GM12878 (cell line): ENCODE data around the gene POLN. TPM values are rescaled to one million over a fixed set of nuclear protein-coding genes. Genes with fewer than 3 reads are reported as not detected.
A peak's percentile ranks its signal among the peaks of the same experiment; 100 is the strongest.

Experiments used
- ATAC-seq: fragments of 200-7000 bp; cut with Tn5 transposase; 3 replicates; pipeline ENCODE4 v1.9.1; 2020; ENCODE audit warnings: mild to moderate bottlenecking, moderate library complexity
- BruUV-seq: library from RNA; stranded (reverse); fragments of 400-500 nt; replicated peaks from 2 replicates; lab custom pipeline; 2021; lab: Mats Ljungman, UMichigan
- CTCF ChIA-PET: fragments of 300-600 bp; sonication (Branson Sonifier 250); formaldehyde crosslinking; extraction: SDS; loops from one replicate; lab custom pipeline; 2021; ENCODE audit warnings: inconsistent platforms; lab: Yijun Ruan, JAX
- POLR2A ChIA-PET: fragments of 350-600 bp; formaldehyde crosslinking; extraction: SDS; loops from one replicate; lab custom pipeline; 2021; ENCODE audit warnings: inconsistent platforms; lab: Charles Lee
- RAD21 ChIA-PET: fragments of 300-600 bp; sonication (Branson Sonifier 250); formaldehyde crosslinking; loops from one replicate; lab custom pipeline; 2023; ENCODE audit warnings: antibody characterized with exemption; ENCODE audit not compliant: unreplicated experiment; lab: Charles Lee
- SMC1A ChIA-PET: fragments of 300-600 bp; sonication (Branson Sonifier 250); formaldehyde crosslinking; loops from one replicate; lab custom pipeline; 2023; ENCODE audit not compliant: unreplicated experiment, uncharacterized antibody; lab: Charles Lee
- DNase-seq: peaks from one replicate; pipeline ENCODE4 v3.0.0-alpha.2; 2011; ENCODE audit warnings: low read depth, low spot score
- FAIRE-seq: peaks from 3 replicates; lab custom pipeline; 2011; peaks lifted over from hg19 to GRCh38; lab: Jason Lieb, UNC
- H2AFZ ChIP-seq: 2 replicates; pipeline ENCODE4 v1.6.0; 2011; ENCODE audit warnings: low read depth, low read length, control low read depth; ENCODE audit not compliant: control insufficient read depth
- H3K27ac ChIP-seq: 2 replicates; pipeline ENCODE4 v1.5.1; 2011; ENCODE audit warnings: control low read depth; ENCODE audit not compliant: control insufficient read depth, insufficient read depth
- H3K27me3 ChIP-seq, 2 experiments: replicated peaks in 1 of 2; 2 replicates each; pipeline versions ENCODE4 v1.6.0 to v1.6.1; 2011; ENCODE audit warnings: low read length in 1 of 2; ENCODE audit not compliant: control insufficient read depth in 2 of 2, insufficient read depth in 2 of 2
- H3K36me3 ChIP-seq, 2 experiments: 2 replicates each; pipeline ENCODE4 v1.5.1; 2011; ENCODE audit warnings: low read length in 1 of 2; ENCODE audit not compliant: control insufficient read depth in 2 of 2, insufficient read depth in 2 of 2
- H3K4me1 ChIP-seq: 2 replicates; pipeline ENCODE4 v1.6.1; 2011; ENCODE audit warnings: mild to moderate bottlenecking, low read length, moderate library complexity, mixed read lengths; ENCODE audit not compliant: control insufficient read depth, insufficient read depth
- H3K4me2 ChIP-seq: 2 replicates; pipeline ENCODE4 v1.6.0; 2011; ENCODE audit warnings: control low read depth; ENCODE audit not compliant: control insufficient read depth, insufficient read depth
- H3K4me3 ChIP-seq: fragments of 200-600 bp; sonication (generic); 2 replicates; pipeline ENCODE4 v1.5.1; 2016
- H3K79me2 ChIP-seq: 2 replicates; pipeline ENCODE4 v1.6.0; 2011; ENCODE audit warnings: low read length; ENCODE audit not compliant: control insufficient read depth, insufficient read depth
- H3K9ac ChIP-seq: 2 replicates; pipeline ENCODE4 v1.8.0; 2011; ENCODE audit warnings: low read length, control low read depth, mixed read lengths; ENCODE audit not compliant: control insufficient read depth, insufficient read depth
- H3K9me3 ChIP-seq: replicated peaks from 3 replicates; pipeline ENCODE4 v1.5.1; 2011; ENCODE audit warnings: mild to moderate bottlenecking, low read length; ENCODE audit not compliant: control insufficient read depth, insufficient read depth
- H4K20me1 ChIP-seq: 2 replicates; pipeline ENCODE4 v1.6.0; 2011; ENCODE audit not compliant: control insufficient read depth, insufficient read depth
- FOXM1 ChIP-seq: IDR thresholded peaks from 2 replicates; pipeline ENCODE4 v1.6.1; 2012; ENCODE audit warnings: low read depth, mild to moderate bottlenecking, inconsistent platforms, low read length, moderate library complexity
- GABPA ChIP-seq: IDR thresholded peaks from 2 replicates; pipeline ENCODE4 v1.6.1; 2014; ENCODE audit warnings: antibody characterized with exemption, low read depth, mild to moderate bottlenecking, inconsistent platforms
- HDAC6 ChIP-seq: fragments of 200-600 bp; sonication (generic); IDR thresholded peaks from one replicate; pipeline ENCODE4 v1.8.0; 2017; ENCODE audit warnings: antibody characterized with exemption; ENCODE audit not compliant: unreplicated experiment
- HDGF ChIP-seq: fragments of 450-650 bp; IDR thresholded peaks from 2 replicates; pipeline ENCODE4 v1.6.1; 2016; ENCODE audit warnings: antibody characterized with exemption
- MTA3 ChIP-seq: IDR thresholded peaks from 2 replicates; pipeline ENCODE4 v1.6.1; 2012; ENCODE audit warnings: low read length, inconsistent platforms, borderline replicate concordance
- NKRF ChIP-seq: fragments of 450-650 bp; conservative IDR thresholded peaks from 2 replicates; pipeline ENCODE4 v1.6.1; 2017; ENCODE audit warnings: mild to moderate bottlenecking, moderate library complexity
- PAX8 ChIP-seq: fragments of 450-650 bp; IDR thresholded peaks from 2 replicates; pipeline ENCODE4 v1.6.1; 2017; ENCODE audit warnings: mild to moderate bottlenecking, moderate library complexity
- RELA ChIP-seq: fragments of 450-650 bp; IDR thresholded peaks from 2 replicates; pipeline ENCODE4 v1.8.0; 2014; ENCODE audit warnings: borderline replicate concordance; ENCODE audit not compliant: partially characterized antibody
- RFX5 ChIP-seq: IDR thresholded peaks from 2 replicates; pipeline ENCODE4 v1.6.1; 2011; ENCODE audit warnings: low read depth, low read length, improper control_type of control experiment
- SMAD1 ChIP-seq: fragments of 450-650 bp; IDR thresholded peaks from 2 replicates; pipeline ENCODE4 v1.6.1; 2018; ENCODE audit warnings: mild to moderate bottlenecking, low read depth; ENCODE audit not compliant: partially characterized antibody
- SMAD5 ChIP-seq: IDR thresholded peaks from 2 replicates; pipeline ENCODE4 v1.6.1; 2016; ENCODE audit warnings: antibody characterized with exemption, low read depth
- USF1 ChIP-seq: IDR thresholded peaks from 2 replicates; pipeline ENCODE4 v1.6.1; 2011; ENCODE audit warnings: borderline replicate concordance, low read depth, mild to moderate bottlenecking, moderate library complexity, mixed read lengths, low read length; ENCODE audit not compliant: insufficient read depth; ENCODE audit errors: extremely low read length
- ZBTB40 ChIP-seq: fragments of 450-650 bp; IDR thresholded peaks from 2 replicates; pipeline ENCODE4 v1.6.1; 2016; ENCODE audit warnings: mild to moderate bottlenecking, moderate library complexity, borderline replicate concordance
- ZNF207 ChIP-seq: fragments of 450-650 bp; IDR thresholded peaks from 2 replicates; pipeline ENCODE4 v1.6.1; 2014; ENCODE audit warnings: antibody characterized with exemption, mild to moderate bottlenecking, borderline replicate concordance
- ZNF217 ChIP-seq: fragments of 450-650 bp; IDR thresholded peaks from 2 replicates; pipeline ENCODE4 v1.6.1; 2017; ENCODE audit warnings: antibody characterized with exemption, mild to moderate bottlenecking
- WGBS: methylation state at CpG from one replicate; pipeline ENCODE4 v1.1.6; 2016; ENCODE audit warnings: low lambda C conversion rate; ENCODE audit not compliant: insufficient replicate concordance, insufficient coverage; ENCODE audit errors: missing lambda C conversion rate; 5-methylcytosine and 5-hydroxymethylcytosine counted together
- in situ Hi-C: fragments of 300-500 bp; cut with MboI; formaldehyde crosslinking; loops from 9 replicates; pipeline ENCODE4 v1.14.3; 2018; ENCODE audit warnings: mixed read lengths
- intact Hi-C: fragments of 100-400 bp; cut with micrococcal nuclease; formaldehyde crosslinking; loops from one replicate; pipeline ENCODE4 v1.14.2; 2022; ENCODE audit not compliant: unreplicated experiment
- polyA plus RNA-seq, 11 experiments: library from polyadenylated mRNA; depleted of rRNA in 4 of 11; unstranded in 6 of 11; stranded (reverse) in 5 of 11; fragments of >200 nt; fragmentation: Nextera tagmentation in 4 of 11; fragmentation: Illumina TruSeq in 1 of 11; extraction: Ambion mirVana in 4 of 11; extraction: Trizol in 1 of 11; gene quantifications; 1 replicate in 1 of 11; 2 replicates in 10 of 11; pipeline versions ENCODE4 v1.2.1 to v1.2.3, GENCODE V29; 2011 to 2016; ENCODE audit warnings: inconsistent platforms in 2 of 11, missing spikeins in 2 of 11, low read depth in 1 of 11
- total RNA-seq, 4 experiments: library from RNA; depleted of rRNA in 3 of 4; stranded (reverse); fragments of >200 nt in 3 of 4; fragmentation: Illumina TruSeq in 1 of 4; extraction: Trizol in 1 of 4; gene quantifications; 2 replicates each; pipeline versions ENCODE4 v1.2.1 to v1.2.3, GENCODE V29; 2013 to 2021

Gene POLN
- total and polyA plus RNA-seq, 10 of the 15 experiments (the other 5 are each of a cell fraction or from before 2014, with no cell fraction given): 0.09 to 2.0 (median 0.95) TPM; not detected in 1

GRCh38 chr4:2043396-2044118 lies 198.4 kb downstream of the POLN start (continued):
- TF ChIP-seq ZBTB40 (no peak), ZNF217 (no peak), HDAC6 (no peak), USF1 (no peak)

GRCh38 chr4:2042947-2043395 lies 198.9 kb downstream of the POLN start:
- intact Hi-C loops: no loop called here
- ChIA-PET POLR2A (no interaction called here), RAD21 (no interaction called here), CTCF (no interaction called here), SMC1A (no interaction called here)
- H3K9me3 ChIP-seq: no peaks in the 10 kb centered on the region
- in situ Hi-C loops: no loop called here
- H3K9ac ChIP-seq: no peak overlapping the region
- peak overlapping the region; percentile 64; the same call in 1 of the 2 replicates for H3K4me3 ChIP-seq
- H3K27ac ChIP-seq: no peak overlapping the region
- no peaks in the 10 kb centered on the region for H3K79me2 ChIP-seq
- BruUV-seq: no TSS peak
- ATAC-seq (no peak), DNase-seq (no peak)
- H3K4me1 ChIP-seq: peaks cover 8% of the 10 kb centered on the region; the same call in 1 of the 2 replicates
- TF ChIP-seq NKRF: no peak
- no peak for TF ChIP-seq SMAD1
- no peak for TF ChIP-seq MTA3
- no peak for TF ChIP-seq ZNF207
- TF ChIP-seq HDGF: no peak
- TF ChIP-seq RFX5: no peak
- no peak for TF ChIP-seq FOXM1
- no peak for TF ChIP-seq PAX8
- TF ChIP-seq RELA: no peak
- no peak for TF ChIP-seq GABPA
- TF ChIP-seq SMAD5: no peak
- TF ChIP-seq, all 136 proteins: peak for 0
- peaks cover 3 to 4% of the 10 kb centered on the region in 2 experiments; a peak in 3 of 4 replicates for H3K27me3 ChIP-seq
- no peak overlapping the region for H2AFZ ChIP-seq
- WGBS: 74% methylated on average over 8 of the region's 8 CpGs
- H3K36me3 ChIP-seq: no peaks in the 10 kb centered on the region
- FAIRE-seq: no peak
- no peak overlapping the region; the same call in 1 of the 2 replicates for H3K4me2 ChIP-seq
- no peaks in the 10 kb centered on the region for H4K20me1 ChIP-seq
